NCI-H2029 treated with DMSO at 0.1 percent for 48 hours (cell line): ENCODE measurements around the gene LOXL1.

Experiments used
- DNase-seq: peaks from one replicate; lab custom pipeline; 2025; lab: John Stamatoyannopoulos, UW

The LOXL1 gene

DNA sequence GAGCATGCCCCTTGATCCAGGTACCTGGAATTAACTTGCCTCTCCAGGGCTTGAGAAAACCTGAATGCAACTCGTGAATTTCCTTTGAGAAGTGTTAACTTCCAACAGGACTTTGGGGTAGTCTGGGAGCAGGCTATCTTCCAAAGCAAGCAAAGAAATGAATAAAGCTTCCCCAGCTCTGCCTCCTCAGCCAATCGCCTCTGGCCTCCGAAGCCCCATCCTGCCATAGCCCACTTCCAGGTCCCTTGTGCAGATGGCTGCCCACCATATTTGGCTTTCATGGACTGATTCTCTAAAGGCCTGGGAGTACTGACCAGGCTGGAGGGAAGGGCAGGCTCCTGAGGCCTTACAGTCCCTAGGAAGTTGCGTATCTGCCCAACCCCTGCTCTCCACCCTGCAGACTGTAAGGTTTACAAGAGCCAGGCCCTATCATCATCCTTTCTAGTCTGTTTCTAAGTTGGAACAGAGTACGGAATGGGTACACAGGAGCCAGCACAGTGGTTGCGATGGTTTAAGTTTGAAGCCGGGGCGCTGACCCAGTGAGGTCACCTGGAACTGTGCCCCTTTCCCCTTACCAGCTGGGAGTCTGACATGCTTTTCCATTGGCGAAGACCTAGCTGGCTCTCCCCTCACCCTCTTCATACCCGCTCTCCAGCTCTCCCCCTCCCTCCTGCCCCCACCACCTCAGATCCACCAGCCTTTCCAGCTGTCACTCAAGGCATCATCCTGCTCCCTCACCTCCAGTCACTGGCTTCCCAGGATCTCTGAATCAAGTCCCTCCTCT is 67.1 kb downstream of the LOXL1 start:
- no peak for DNase-seq

DNA sequence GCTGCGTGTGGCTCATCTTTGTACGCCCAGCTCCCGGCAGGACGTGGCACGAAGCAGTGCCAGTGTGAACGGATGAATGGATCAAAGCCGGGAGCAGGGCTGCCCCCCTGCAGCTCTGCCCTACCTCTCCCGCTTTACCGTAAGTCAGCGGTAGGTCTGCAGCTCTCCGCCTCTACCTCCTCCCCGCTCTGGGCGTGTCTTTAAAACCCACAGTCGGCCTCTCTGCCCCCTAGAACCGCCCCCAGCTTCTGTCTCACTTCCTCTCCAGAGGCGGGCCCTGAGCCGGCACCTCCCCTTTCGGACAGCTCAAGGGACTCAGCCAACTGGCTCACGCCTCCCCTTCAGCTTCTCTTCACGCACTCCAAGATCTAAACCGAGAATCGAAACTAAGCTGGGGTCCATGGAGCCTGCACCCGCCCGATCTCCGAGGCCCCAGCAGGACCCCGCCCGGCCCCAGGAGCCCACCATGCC is 68.2 kb downstream of the LOXL1 start, which contains the start of gene PML:
PML (plus strand) TSS at position 304 of the 471 bp plus-strand sequence; CDS start at position 401, 97 bp downstream.
- peak; percentile 70 for DNase-seq

DNA sequence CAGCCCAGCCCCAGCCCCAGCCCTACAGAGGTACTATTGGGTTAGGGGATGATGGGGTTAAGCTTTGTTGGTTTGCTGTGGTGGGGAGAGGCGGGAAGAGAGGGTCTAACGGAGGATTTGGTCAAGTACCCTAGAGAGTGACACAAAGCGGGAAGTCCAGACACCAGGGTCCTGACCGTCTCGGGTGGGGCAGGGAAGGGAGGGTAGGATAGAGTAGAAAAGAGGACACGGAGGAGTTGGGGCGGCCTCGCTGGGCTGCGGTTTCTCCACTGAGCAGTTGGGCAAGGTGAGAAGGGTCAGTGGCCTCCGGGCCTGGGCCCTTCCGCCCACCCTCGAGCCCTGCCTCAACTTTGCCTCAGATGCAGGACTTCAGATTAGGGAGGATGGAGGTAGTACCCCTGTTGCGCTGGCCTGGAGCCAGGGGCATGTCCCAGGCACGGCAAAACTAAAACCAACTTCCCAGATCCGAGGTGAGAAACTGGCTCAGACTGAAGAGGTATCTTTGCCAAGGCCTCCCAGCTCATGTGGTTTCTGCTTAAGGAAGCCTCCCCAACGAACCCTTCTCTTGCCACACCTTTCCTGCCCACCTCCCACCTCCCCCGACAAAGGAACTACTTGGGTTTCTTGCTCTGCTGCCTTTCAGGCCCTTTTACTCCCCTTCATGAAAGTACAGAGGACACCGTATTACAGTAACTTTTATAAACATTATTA is 68.8 kb downstream of the LOXL1 start:
- DNase-seq, result no peak

DNA sequence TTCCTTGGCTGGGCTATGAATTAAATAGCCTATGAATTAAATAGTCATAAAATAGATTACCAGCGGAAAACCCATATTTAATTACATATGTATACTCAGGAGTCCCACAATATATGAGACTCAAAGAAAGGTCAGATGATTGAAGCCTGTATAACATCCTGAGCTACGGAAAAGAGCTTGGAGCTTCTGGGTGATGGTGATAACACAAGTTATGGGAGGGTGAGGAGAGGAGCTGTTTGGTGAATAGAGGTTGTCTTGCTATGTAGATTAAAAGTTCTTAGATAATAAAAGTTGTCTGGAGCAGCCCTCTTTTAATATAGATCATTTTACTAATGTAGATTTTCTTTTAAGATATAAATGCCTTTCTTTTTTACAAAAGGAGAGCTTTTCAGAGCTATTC is 70.0 kb downstream of the LOXL1 start:
- no peak for DNase-seq

DNA sequence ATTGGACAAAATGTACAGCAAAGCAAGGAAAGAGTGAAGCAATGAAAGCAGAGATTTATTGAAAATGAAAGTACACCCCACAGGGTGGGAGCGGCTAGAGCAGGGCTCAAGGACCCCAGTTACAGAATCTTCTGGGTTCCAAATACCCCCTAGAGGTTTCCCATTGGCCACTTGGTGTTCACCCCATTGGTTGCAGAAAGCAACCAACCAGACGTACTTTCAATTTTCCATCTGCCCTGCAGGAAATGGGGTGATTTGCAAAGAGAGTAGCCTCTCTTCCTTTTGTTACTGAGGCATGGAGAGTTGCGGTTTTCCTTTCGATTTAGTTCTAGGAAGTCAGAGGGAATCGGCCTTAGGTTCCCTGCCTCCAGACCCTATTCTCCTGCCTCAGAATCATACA is 70.7 kb downstream of the LOXL1 start:
- DNase-seq, result no peak

DNA sequence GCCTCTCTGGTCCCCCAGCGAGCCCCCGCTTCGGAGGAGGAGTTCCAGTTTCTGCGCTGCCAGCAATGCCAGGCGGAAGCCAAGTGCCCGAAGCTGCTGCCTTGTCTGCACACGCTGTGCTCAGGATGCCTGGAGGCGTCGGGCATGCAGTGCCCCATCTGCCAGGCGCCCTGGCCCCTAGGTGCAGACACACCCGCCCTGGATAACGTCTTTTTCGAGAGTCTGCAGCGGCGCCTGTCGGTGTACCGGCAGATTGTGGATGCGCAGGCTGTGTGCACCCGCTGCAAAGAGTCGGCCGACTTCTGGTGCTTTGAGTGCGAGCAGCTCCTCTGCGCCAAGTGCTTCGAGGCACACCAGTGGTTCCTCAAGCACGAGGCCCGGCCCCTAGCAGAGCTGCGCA is 71.7 kb downstream of the LOXL1 start:
- no peak for DNase-seq
